ENCODE results near the gene KYNU.

Gene KYNU

GRCh38 chr2:142878031-142878678 lies 691 bp downstream of the KYNU start:
- H3K36me3 ChIP-seq (ENCODE audit: control insufficient read depth, low read length) = 0 out of 2 replicates have a peak, but pooled peaks cover 4% of the 10 kb centered on the region
- H3K4me3 ChIP-seq (ENCODE audit: low read length) = peak overlapping the region; percentile 75
- H3K4me1 ChIP-seq (ENCODE audit: control insufficient read depth, low read length) = peaks cover 87% of the 10 kb centered on the region
- no peak for TF ChIP-seq CTCF (IDR thresholded peaks at IDR 0.05; ENCODE audit: low read depth, low read length, poor library complexity, severe bottlenecking)
- TF ChIP-seq EZH2phosphoT487 (IDR thresholded peaks at IDR 0.05; ENCODE audit: borderline replicate concordance, low read length) = no peak
- no peaks in the 10 kb centered on the region for H3K9me3 ChIP-seq (ENCODE audit: control insufficient read depth, insufficient read depth, low read length)
- H3K9me2 ChIP-seq (replicated peaks; ENCODE audit: control insufficient read depth, low read length) = no peaks in the 10 kb centered on the region
- no peaks in the 10 kb centered on the region for H4K20me1 ChIP-seq (ENCODE audit: control insufficient read depth, insufficient read depth, low read depth, low read length)
- peaks cover 47% of the 10 kb centered on the region for H3F3A ChIP-seq (ENCODE audit: control insufficient read depth, insufficient read depth)
- H3K27ac ChIP-seq (ENCODE audit: low read depth, low read length) = peak overlapping the region; percentile 80
- no peaks in the 10 kb centered on the region for H3K27me3 ChIP-seq (ENCODE audit: control insufficient read depth, low read length)
- H3K4me2 ChIP-seq (ENCODE audit: low read length) = peak overlapping the region; percentile 84
- H3K79me2 ChIP-seq (ENCODE audit: control insufficient read depth, low read length) = peaks cover 23% of the 10 kb centered on the region

- H3F3A ChIP-seq (ENCODE audit: control insufficient read depth, insufficient read depth) = peaks cover 43% of the 10 kb centered on the region
- peaks cover 6% of the 10 kb centered on the region; the same call in 1 of the 2 replicates for H3K36me3 ChIP-seq (ENCODE audit: control insufficient read depth, low read length)
- no peaks in the 10 kb centered on the region for H3K9me2 ChIP-seq (replicated peaks; ENCODE audit: control insufficient read depth, low read length)
- no peaks in the 10 kb centered on the region for H3K27me3 ChIP-seq (ENCODE audit: control insufficient read depth, low read length)
- H3K9me3 ChIP-seq (ENCODE audit: control insufficient read depth, insufficient read depth, low read length) = no peaks in the 10 kb centered on the region
- peaks cover 23% of the 10 kb centered on the region for H3K79me2 ChIP-seq (ENCODE audit: control insufficient read depth, low read length)
- peak overlapping the region; percentile 84 for H3K4me2 ChIP-seq (ENCODE audit: low read length)
- H3K4me3 ChIP-seq (ENCODE audit: low read length) = peak overlapping the region; percentile 75
- H3K27ac ChIP-seq (ENCODE audit: low read depth, low read length) = peak overlapping the region; percentile 80; the same call in 1 of the 2 replicates
- H3K4me1 ChIP-seq (ENCODE audit: control insufficient read depth, low read length) = peaks cover 87% of the 10 kb centered on the region
- TF ChIP-seq EZH2phosphoT487 (IDR thresholded peaks at IDR 0.05; ENCODE audit: borderline replicate concordance, low read length) (no peak), CTCF (IDR thresholded peaks at IDR 0.05; ENCODE audit: low read depth, low read length, poor library complexity, severe bottlenecking) (no peak)
- no peaks in the 10 kb centered on the region for H4K20me1 ChIP-seq (ENCODE audit: control insufficient read depth, insufficient read depth, low read depth, low read length)
Measured at GRCh38 chr2:142879151-142879550, 1.7 kb downstream of the KYNU start.

GRCh38 chr2:142880279-142880678 lies 2.8 kb downstream of the KYNU start:
- Histone ChIP-seq H3K4me3 (ENCODE audit: low read length) (peak overlapping the region; percentile 75), H3K27ac (ENCODE audit: low read depth, low read length) (no peak overlapping the region), H4K20me1 (ENCODE audit: control insufficient read depth, insufficient read depth, low read depth, low read length) (no peaks in the 10 kb centered on the region), H3K4me1 (ENCODE audit: control insufficient read depth, low read length) (peaks cover 77% of the 10 kb centered on the region), H3K27me3 (ENCODE audit: control insufficient read depth, low read length) (no peaks in the 10 kb centered on the region), H3K36me3 (ENCODE audit: control insufficient read depth, low read length) (peaks cover 7% of the 10 kb centered on the region; the same call in 1 of the 2 replicates), H3K79me2 (ENCODE audit: control insufficient read depth, low read length) (peaks cover 23% of the 10 kb centered on the region), H3F3A (ENCODE audit: control insufficient read depth, insufficient read depth) (peaks cover 32% of the 10 kb centered on the region), H3K9me2 (replicated peaks; ENCODE audit: control insufficient read depth, low read length) (no peaks in the 10 kb centered on the region), H3K4me2 (ENCODE audit: low read length) (peak overlapping the region; percentile 84), H3K9me3 (ENCODE audit: control insufficient read depth, insufficient read depth, low read length) (no peaks in the 10 kb centered on the region)
- TF ChIP-seq CTCF (IDR thresholded peaks at IDR 0.05; ENCODE audit: low read depth, low read length, poor library complexity, severe bottlenecking) (no peak), EZH2phosphoT487 (IDR thresholded peaks at IDR 0.05; ENCODE audit: borderline replicate concordance, low read length) (no peak)
